Measurements from ENCODE around the gene CNOT4. TPM values are rescaled to one million over a fixed set of nuclear protein-coding genes. Genes with fewer than 3 reads are reported as not detected.

The CNOT4 gene
- total and polyA plus RNA-seq, 2 of the 8 experiments (the other 6 are each of a cell fraction or from before 2014, with no cell fraction given): 10.9 to 25.8 TPM

GRCh38 chr7:135364206-135364605, 145.7 kb downstream of the CNOT4 start:
- no peak overlapping the region for H3K4me3 ChIP-seq (ENCODE audit: extremely low read depth in 1 of 4, insufficient read depth in 2 of 4, low read depth in 3 of 4, low read length in 4 of 4)
- POLR2A ChIA-PET (ENCODE audit: partially characterized antibody): interaction anchor here (1.1 to 1.3 kb wide), 2 partner anchors 14 to 22 kb away, joined by 3 read pairs; no protein-coding TSS in a partner anchor
- CTCF ChIA-PET (ENCODE audit: partially characterized antibody): interaction anchor here (0.6 to 6.2 kb wide), 17 partner anchors 10 to 347 kb away, joined by 3 to 61 read pairs (median 4); no protein-coding TSS in a partner anchor
- FAIRE-seq (no peak), DNase-seq (ENCODE audit: low read depth in 1 of 2, low spot score in 2 of 2) (no peak)
- H3K23me2 ChIP-seq (ENCODE audit: low read depth, low read length): no peaks in the 10 kb centered on the region
- WGBS, 2 experiments (ENCODE audit: extremely low coverage in 1 of 2, insufficient coverage in 1 of 2, insufficient read length in 1 of 2, insufficient replicate concordance in 2 of 2, low coverage in 1 of 2, low lambda C conversion rate in 2 of 2, missing lambda C conversion rate in 1 of 2): 92% methylated on average over 2 of the region's 2 CpGs; no CpG with 5 or more reads in 1 of the 2 experiments
- H2BK120ac ChIP-seq (replicated peaks; ENCODE audit: low read depth, low read length): no peak overlapping the region
- H3K4me2 ChIP-seq (ENCODE audit: insufficient read depth in 1 of 2, low read depth in 2 of 2, low read length in 2 of 2): no peak overlapping the region
- no peaks in the 10 kb centered on the region for H3K79me2 ChIP-seq (ENCODE audit: control insufficient read depth in 1 of 2, insufficient read depth in 2 of 2, low read length in 2 of 2)
- H4K5ac ChIP-seq (ENCODE audit: insufficient read length, low read depth, low read length): no peak overlapping the region
- no peak for TF ChIP-seq SIX5 (IDR thresholded peaks at IDR 0.05; ENCODE audit: low read depth, low read length)
- TF ChIP-seq POU5F1 (IDR thresholded peaks at IDR 0.05; ENCODE audit: low read depth, low read length): no peak
- no peak for TF ChIP-seq HDAC6 (IDR thresholded peaks at IDR 0.05; ENCODE audit: low read depth, low read length)
- no peak for TF ChIP-seq RBBP5 (IDR thresholded peaks at IDR 0.05; ENCODE audit: borderline replicate concordance, low read depth, low read length)
- TF ChIP-seq E2F6 (IDR thresholded peaks at IDR 0.05): no peak
- TF ChIP-seq SP1 (IDR thresholded peaks at IDR 0.05; ENCODE audit: low read depth, low read length): no peak
- TF ChIP-seq BCL11A (IDR thresholded peaks at IDR 0.05; ENCODE audit: low read depth in 2 of 2, low read length in 2 of 2): no peak
- TF ChIP-seq CEBPB (IDR thresholded peaks at IDR 0.05; ENCODE audit: low read depth, low read length): no peak
- TF ChIP-seq SIRT6 (IDR thresholded peaks at IDR 0.05; ENCODE audit: low read length): no peak
- TF ChIP-seq SRF (IDR thresholded peaks at IDR 0.05; ENCODE audit: low read depth, low read length): no peak
- H2AFZ ChIP-seq (ENCODE audit: low read length): no peak overlapping the region
- no peak overlapping the region for H2AK5ac ChIP-seq (ENCODE audit: low read depth, low read length)
- H3K4ac ChIP-seq (replicated peaks; ENCODE audit: insufficient read length, low read depth, low read length): no peak overlapping the region
- H3K9me3 ChIP-seq (ENCODE audit: insufficient read depth in 2 of 2, low read depth in 1 of 2, low read length in 1 of 2): no peaks in the 10 kb centered on the region
- H2BK15ac ChIP-seq (ENCODE audit: low read length): no peak overlapping the region
- no peak overlapping the region for H3K9ac ChIP-seq (replicated peaks in 1 of 4; ENCODE audit: extremely low read depth in 1 of 4, low read depth in 3 of 4, low read length in 3 of 4)
- H3K56ac ChIP-seq (replicated peaks; ENCODE audit: insufficient read length, low read depth, low read length): no peak overlapping the region
- H3K14ac ChIP-seq (ENCODE audit: insufficient read length): no peak overlapping the region
- H3K36me3 ChIP-seq (ENCODE audit: control insufficient read depth in 2 of 4, insufficient read depth in 4 of 4, low read length in 3 of 4): no peaks in the 10 kb centered on the region; a peak in 2 of 8 replicates
- no peak overlapping the region for H3K27ac ChIP-seq (ENCODE audit: low read depth, low read length)
- no peak overlapping the region for H4K8ac ChIP-seq (ENCODE audit: extremely low read depth, insufficient read depth, low read length)
- H2BK5ac ChIP-seq (ENCODE audit: low read depth, low read length): no peak overlapping the region
- H3K23ac ChIP-seq (ENCODE audit: insufficient read length): no peak overlapping the region
- H4K20me1 ChIP-seq (replicated peaks in 1 of 2; ENCODE audit: control insufficient read depth in 1 of 2, insufficient read depth in 2 of 2, low read length in 2 of 2): no peaks in the 10 kb centered on the region
- no peak overlapping the region for H4K91ac ChIP-seq (replicated peaks; ENCODE audit: insufficient read length, low read length)
- no peak overlapping the region for H2BK20ac ChIP-seq (ENCODE audit: low read length)
- no peaks in the 10 kb centered on the region for H3K27me3 ChIP-seq (replicated peaks in 1 of 4; ENCODE audit: control insufficient read depth in 3 of 4, extremely low read depth in 1 of 4, insufficient read depth in 3 of 4, low read length in 3 of 4)
- no peaks in the 10 kb centered on the region for H3K79me1 ChIP-seq (ENCODE audit: low read depth, low read length)
- no peaks in the 10 kb centered on the region for H3K4me1 ChIP-seq (replicated peaks in 1 of 4; ENCODE audit: control insufficient read depth in 3 of 4, insufficient read depth in 4 of 4, low read length in 3 of 4)
- H2BK12ac ChIP-seq (ENCODE audit: low read depth, low read length): no peak overlapping the region
- no peak overlapping the region for H3K18ac ChIP-seq (ENCODE audit: extremely low read depth, low read length)
